GM12892 (cell line): ENCODE measurements around the gene RAB4A.

Source experiments
- DNase-seq: peaks from one replicate; pipeline ENCODE4 v3.0.0; 2011; ENCODE audit not compliant: insufficient read length
- FAIRE-seq: peaks from 2 replicates; lab custom pipeline; 2011; peaks lifted over from hg19 to GRCh38; lab: Jason Lieb, UNC
- POLR2A ChIP-seq: IDR thresholded peaks from 2 replicates; pipeline ENCODE4 v1.6.1; 2011; ENCODE audit warnings: low read depth, low read length, control low read depth
- POLR2AphosphoS5 ChIP-seq: IDR thresholded peaks from 2 replicates; pipeline ENCODE4 v1.6.1; 2011; ENCODE audit warnings: low read depth, low read length, control low read depth
- TAF1 ChIP-seq: IDR thresholded peaks from 2 replicates; pipeline ENCODE4 v1.6.1; 2011; ENCODE audit warnings: low read depth, mild to moderate bottlenecking, control low read depth, low read length, borderline replicate concordance

RAB4A gene

GRCh38 chr1:229264487-229264886, 6.4 kb upstream of the RAB4A start:
- DNase-seq (no peak), FAIRE-seq (no peak)
- TF ChIP-seq POLR2AphosphoS5 (no peak), TAF1 (no peak), POLR2A (no peak)

GRCh38 chr1:229266274-229266673, 4.6 kb upstream of the RAB4A start:
- FAIRE-seq = no peak

GRCh38 chr1:229266832-229267500, 3.9 kb upstream of the RAB4A start:
- TF ChIP-seq POLR2A (no peak), TAF1 (no peak), POLR2AphosphoS5 (no peak)
- FAIRE-seq (no peak), DNase-seq (no peak)

More at GRCh38 chr1:229266274-229266673, 4.6 kb upstream of the RAB4A start:
- no peak for DNase-seq
- no peak for TF ChIP-seq TAF1
- no peak for TF ChIP-seq POLR2A
- no peak for TF ChIP-seq POLR2AphosphoS5

GRCh38 chr1:229268505-229268904, 2.4 kb upstream of the RAB4A start:
- TF ChIP-seq POLR2A (no peak), TAF1 (no peak), POLR2AphosphoS5 (no peak)

GRCh38 chr1:229271448-229272159, 693 bp downstream of the RAB4A start:
- TF ChIP-seq TAF1 (no peak), POLR2A (no peak), POLR2AphosphoS5 (no peak)
- FAIRE-seq = no peak
- DNase-seq = peak; percentile 18

More at GRCh38 chr1:229268505-229268904, 2.4 kb upstream of the RAB4A start:
- DNase-seq (no peak), FAIRE-seq (no peak)

GRCh38 chr1:229272164-229273158, 1.6 kb downstream of the RAB4A start:
- FAIRE-seq = no peak
- TF ChIP-seq TAF1 (no peak), POLR2A (no peak), POLR2AphosphoS5 (no peak)
- DNase-seq = no peak

- TF ChIP-seq POLR2AphosphoS5 (no peak), POLR2A (no peak), TAF1 (no peak)
- FAIRE-seq (no peak), DNase-seq (no peak)
Measured at GRCh38 chr1:229273507-229274232, 2.8 kb downstream of the RAB4A start.

- FAIRE-seq = no peak
- DNase-seq = no peak
- no peak for TF ChIP-seq POLR2AphosphoS5
- no peak for TF ChIP-seq POLR2A
- no peak for TF ChIP-seq TAF1
Measured at GRCh38 chr1:229275005-229275404, 4.1 kb downstream of the RAB4A start.

- DNase-seq = no peak
- TF ChIP-seq POLR2AphosphoS5 (no peak), POLR2A (no peak), TAF1 (no peak)
- no peak for FAIRE-seq
Measured at GRCh38 chr1:229278120-229278741, 7.3 kb downstream of the RAB4A start.

- no peak for DNase-seq
- no peak for FAIRE-seq
- TF ChIP-seq TAF1 = no peak
- TF ChIP-seq POLR2AphosphoS5 = no peak
- TF ChIP-seq POLR2A = no peak
Measured at GRCh38 chr1:229279242-229279641, 8.3 kb downstream of the RAB4A start.
